Smooth muscle cell (in vitro differentiated cells): Measurements from ENCODE around the gene SLC25A11. TPM values are rescaled to one million over a fixed set of nuclear protein-coding genes. Genes with fewer than 3 reads are reported as not detected.
"Not testable (repeated sequence)": the region's sequence is repeated elsewhere in the genome, so short reads cannot be mapped to it uniquely, and the experiment has no call there.

Experiments
- DNase-seq: peaks from one replicate; lab custom pipeline; 2025; ENCODE audit not compliant: unreplicated experiment; lab: John Stamatoyannopoulos, UW
- H2AFZ ChIP-seq: fragments of 200-600 bp; sonication (generic); 2 replicates; pipeline ENCODE4 v1.6.0; 2016; ENCODE audit warnings: antibody characterized with exemption, low read depth, mild to moderate bottlenecking
- H3F3A ChIP-seq: fragments of 200-600 bp; sonication (generic); 2 replicates; pipeline ENCODE4 v1.6.0; 2017; ENCODE audit warnings: antibody characterized with exemption, low read depth
- H3K27ac ChIP-seq: fragments of 200-600 bp; sonication (generic); 2 replicates; pipeline ENCODE4 v1.5.1; 2016; ENCODE audit warnings: low read depth, mild to moderate bottlenecking
- H3K27me3 ChIP-seq: fragments of 200-600 bp; sonication (generic); 2 replicates; pipeline ENCODE4 v1.6.1; 2016; ENCODE audit warnings: low read depth, mild to moderate bottlenecking
- H3K36me3 ChIP-seq: fragments of 200-600 bp; sonication (generic); 2 replicates; pipeline ENCODE4 v1.5.1; 2016; ENCODE audit warnings: low read depth
- H3K4me1 ChIP-seq: fragments of 200-600 bp; sonication (generic); 2 replicates; pipeline ENCODE4 v1.5.1; 2016; ENCODE audit warnings: low read depth
- H3K4me2 ChIP-seq: fragments of 200-600 bp; sonication (generic); 2 replicates; pipeline ENCODE4 v1.6.0; 2016; ENCODE audit warnings: mild to moderate bottlenecking
- H3K4me3 ChIP-seq: fragments of 200-600 bp; sonication (generic); 2 replicates; pipeline ENCODE4 v1.5.1; 2016; ENCODE audit warnings: mild to moderate bottlenecking
- H3K79me2 ChIP-seq: fragments of 200-600 bp; sonication (generic); 2 replicates; pipeline ENCODE4 v1.6.0; 2016; ENCODE audit warnings: low read depth, mild to moderate bottlenecking
- H3K9ac ChIP-seq: fragments of 200-600 bp; sonication (generic); 2 replicates; pipeline ENCODE4 v1.6.0; 2016; ENCODE audit warnings: low read depth
- H3K9me3 ChIP-seq: fragments of 200-600 bp; sonication (generic); replicated peaks from 2 replicates; pipeline ENCODE4 v1.5.1; 2016; ENCODE audit warnings: low read depth
- H4K20me1 ChIP-seq: fragments of 200-600 bp; sonication (generic); 2 replicates; pipeline ENCODE4 v1.6.0; 2016; ENCODE audit warnings: low read depth
- CTCF ChIP-seq: fragments of 200-600 bp; sonication (generic); IDR thresholded peaks from 2 replicates; pipeline ENCODE4 v1.5.1; 2017; ENCODE audit warnings: borderline replicate concordance, mild to moderate bottlenecking, antibody characterized with exemption; ENCODE audit not compliant: insufficient read depth, poor library complexity, severe bottlenecking
- WGBS: methylation state at CpG from one replicate; pipeline ENCODE4 v1.1.7; 2016; ENCODE audit warnings: low lambda C conversion rate; 5-methylcytosine and 5-hydroxymethylcytosine counted together
- polyA plus RNA-seq: library from polyadenylated mRNA; unstranded; fragments of >200 nt; fragmentation: Nextera tagmentation; extraction: Ambion mirVana; gene quantifications from 2 replicates; pipeline ENCODE4 v1.2.1, GENCODE V29; 2016
- total RNA-seq: library from RNA; depleted of rRNA; stranded (reverse); fragments of >200 nt; gene quantifications from 2 replicates; pipeline ENCODE4 v1.2.3, GENCODE V29; 2014

The SLC25A11 gene
- total and polyA plus RNA-seq, 2 experiments from 2014 or later, result 29.9 to 67.5 TPM

- Histone ChIP-seq H3K79me2 (no peaks in the 10 kb centered on the region), H3K9me3 (no peaks in the 10 kb centered on the region)
- WGBS, result 88% methylated on average over 1 of the region's 1 CpG
Observed at GRCh38 chr17:4913994-4914393, 25.9 kb downstream of the SLC25A11 start.

DNA sequence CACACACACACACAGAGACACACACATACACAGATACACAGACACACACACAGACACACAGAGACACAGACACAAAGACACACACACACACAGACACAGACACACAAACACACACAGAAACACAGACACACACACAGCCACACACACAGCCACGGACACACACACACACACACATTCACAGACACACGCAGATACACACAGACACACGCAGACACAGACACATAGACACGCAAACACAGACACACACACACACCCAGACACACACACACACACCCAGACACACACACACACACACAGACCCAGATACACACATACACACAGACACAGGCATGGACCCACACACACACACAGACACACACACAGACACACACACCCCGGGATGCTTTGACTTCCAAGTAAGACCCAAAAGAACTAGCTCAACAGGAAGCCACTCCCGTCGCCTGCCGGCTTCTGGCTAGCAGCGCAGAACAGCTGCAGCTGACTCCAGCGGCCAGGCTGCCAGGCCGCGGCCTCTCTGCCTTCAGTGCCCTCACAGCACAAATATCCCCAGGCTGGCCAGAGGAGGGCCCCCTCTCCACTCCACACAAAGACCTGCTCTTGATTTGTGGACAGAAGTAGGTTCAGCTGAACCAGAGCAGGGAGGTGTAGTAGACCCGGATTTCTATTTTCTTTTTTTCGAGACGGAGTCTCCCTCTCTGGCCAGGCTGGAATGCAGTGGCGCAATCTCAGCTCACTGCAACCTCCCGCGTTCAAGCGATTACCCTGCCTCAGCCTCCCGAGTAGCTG, 30.9 kb downstream of the SLC25A11 start:
- TF ChIP-seq CTCF, result peak; percentile 63
- Histone ChIP-seq H3K27ac (peak overlapping the region; percentile 87), H3F3A (no peaks in the 10 kb centered on the region), H3K79me2 (no peaks in the 10 kb centered on the region), H3K4me2 (peak overlapping the region; percentile 48), H4K20me1 (no peaks in the 10 kb centered on the region), H3K9me3 (no peaks in the 10 kb centered on the region), H3K4me1 (no peaks in the 10 kb centered on the region), H2AFZ (no peak overlapping the region), H3K9ac (peak overlapping the region; percentile 29), H3K27me3 (no peaks in the 10 kb centered on the region), H3K36me3 (no peaks in the 10 kb centered on the region), H3K4me3 (no peak overlapping the region)
- WGBS, result 18% methylated on average over 20 of the region's 20 CpGs
- DNase-seq, result peak; percentile 46

More at GRCh38 chr17:4913994-4914393, 25.9 kb downstream of the SLC25A11 start:
- Histone ChIP-seq H2AFZ (no peak overlapping the region), H3K4me1 (no peaks in the 10 kb centered on the region), H3F3A (no peaks in the 10 kb centered on the region), H4K20me1 (no peaks in the 10 kb centered on the region), H3K4me2 (no peak overlapping the region), H3K9ac (no peak overlapping the region), H3K36me3 (no peaks in the 10 kb centered on the region), H3K4me3 (no peak overlapping the region), H3K27me3 (no peaks in the 10 kb centered on the region), H3K27ac (no peak overlapping the region)
- no peak for DNase-seq
- no peak for TF ChIP-seq CTCF

DNA sequence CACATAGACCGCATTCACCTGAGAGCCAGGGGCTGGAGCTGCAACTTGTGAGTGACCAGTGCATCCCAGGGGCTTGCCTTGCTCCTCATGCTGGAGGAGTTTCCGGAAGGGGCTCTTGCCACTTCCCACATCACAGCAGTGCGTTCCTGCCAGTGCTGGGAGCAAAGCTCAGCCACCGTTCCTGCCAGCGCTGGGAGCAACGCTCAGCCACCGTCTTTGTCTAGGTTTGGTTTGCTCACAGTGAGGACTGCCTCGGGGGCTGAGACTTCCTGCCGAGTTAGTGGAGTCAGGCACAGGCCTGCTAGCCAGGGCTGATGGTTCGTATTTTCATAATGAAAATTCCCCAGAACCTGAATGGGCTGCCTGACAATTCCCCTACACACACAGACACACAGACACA, 31.5 kb downstream of the SLC25A11 start:
- no peak overlapping the region for H3K4me3 ChIP-seq
- no peak for DNase-seq
- H3K4me2 ChIP-seq, result no peak overlapping the region
- WGBS, result 23% methylated on average over 10 of the region's 10 CpGs
- no peaks in the 10 kb centered on the region for H3F3A ChIP-seq
- no peak overlapping the region for H2AFZ ChIP-seq
- H3K9ac ChIP-seq, result no peak overlapping the region
- no peaks in the 10 kb centered on the region for H3K36me3 ChIP-seq
- H3K4me1 ChIP-seq, result no peaks in the 10 kb centered on the region
- no peaks in the 10 kb centered on the region for H3K9me3 ChIP-seq
- H3K79me2 ChIP-seq, result no peaks in the 10 kb centered on the region
- no peaks in the 10 kb centered on the region for H3K27me3 ChIP-seq
- H3K27ac ChIP-seq, result peak overlapping the region; percentile 87
- no peaks in the 10 kb centered on the region for H4K20me1 ChIP-seq
- TF ChIP-seq CTCF, result no peak

DNA sequence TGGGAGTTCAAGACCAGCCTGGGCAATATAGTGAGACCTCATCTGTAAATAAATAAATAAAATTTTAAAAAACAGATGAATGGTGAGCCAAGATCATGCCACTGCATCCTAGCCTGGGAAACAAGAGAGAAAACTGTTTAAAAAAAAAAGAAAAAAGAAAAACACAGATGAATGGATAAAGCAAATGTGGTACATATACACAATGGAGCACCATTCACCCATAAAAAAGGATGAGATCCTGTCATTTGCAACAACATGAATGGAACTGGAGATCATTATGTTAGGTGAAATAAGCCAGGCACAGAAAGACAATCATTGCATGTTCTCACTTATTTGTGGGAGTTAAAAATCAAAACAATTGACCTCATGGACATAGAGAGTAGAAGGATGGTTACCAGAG, 33.2 kb downstream of the SLC25A11 start:
- not testable (repeated sequence) for H3K4me2 ChIP-seq, DNase-seq, H3K27ac ChIP-seq, H3K27me3 ChIP-seq, H3K4me1 ChIP-seq, H3K9me3 ChIP-seq, H3K9ac ChIP-seq, H2AFZ ChIP-seq, H3K79me2 ChIP-seq, H3K36me3 ChIP-seq, H3F3A ChIP-seq, H4K20me1 ChIP-seq, H3K4me3 ChIP-seq
